ENCODE data around the gene EME1. TPM values are rescaled to one million over a fixed set of nuclear protein-coding genes. Genes with fewer than 3 reads are reported as not detected.
A peak's percentile ranks its signal among the peaks of the same experiment; 100 is the strongest.

Gene EME1
- total RNA-seq, 1 experiment from 2014 or later: 10.6 TPM

- H3K9me2 ChIP-seq (replicated peaks; ENCODE audit: insufficient read depth, low read length): no peaks in the 10 kb centered on the region
- no peaks in the 10 kb centered on the region for H4K20me1 ChIP-seq (ENCODE audit: insufficient read depth, low read depth, low read length)
- no peak overlapping the region for H2AFZ ChIP-seq (ENCODE audit: low read length)
- no peaks in the 10 kb centered on the region for H3K4me1 ChIP-seq (ENCODE audit: low read length)
- no peak overlapping the region for H3K4me3 ChIP-seq (ENCODE audit: low read length)
- no peak overlapping the region for H3K4me2 ChIP-seq (ENCODE audit: low read depth, low read length, poor library complexity, severe bottlenecking)
- H3K27me3 ChIP-seq (ENCODE audit: low read length): no peaks in the 10 kb centered on the region
- no peaks in the 10 kb centered on the region for H3K79me2 ChIP-seq (ENCODE audit: low read length)
- H3K36me3 ChIP-seq (ENCODE audit: insufficient read depth, low read length): peaks cover 51% of the 10 kb centered on the region
- no peak overlapping the region for H3K27ac ChIP-seq (ENCODE audit: low read length)
- no peak overlapping the region for H3K9ac ChIP-seq (ENCODE audit: low read length)
- H3K9me3 ChIP-seq (ENCODE audit: low read length): no peaks in the 10 kb centered on the region
- DNase-seq: no peak
Measured at GRCh38 chr17:50382931-50383330, 9.9 kb downstream of the EME1 start.

GRCh38 chr17:50386510-50386909, 13.5 kb downstream of the EME1 start:
- Histone ChIP-seq H3K4me1 (ENCODE audit: low read length) (peaks cover 7% of the 10 kb centered on the region), H3K36me3 (ENCODE audit: insufficient read depth, low read length) (peaks cover 60% of the 10 kb centered on the region), H3K4me3 (ENCODE audit: low read length) (no peak overlapping the region)

GRCh38 chr17:50388728-50389127, 15.7 kb downstream of the EME1 start:
- H3K27ac ChIP-seq (ENCODE audit: low read length): no peak overlapping the region
- no peak overlapping the region for H3K4me2 ChIP-seq (ENCODE audit: low read depth, low read length, poor library complexity, severe bottlenecking)
- H3K36me3 ChIP-seq (ENCODE audit: insufficient read depth, low read length): peaks cover 59% of the 10 kb centered on the region
- H2AFZ ChIP-seq (ENCODE audit: low read length): no peak overlapping the region
- no peak for DNase-seq
- H4K20me1 ChIP-seq (ENCODE audit: insufficient read depth, low read depth, low read length): no peaks in the 10 kb centered on the region
- H3K9me2 ChIP-seq (replicated peaks; ENCODE audit: insufficient read depth, low read length): no peaks in the 10 kb centered on the region
- H3K9me3 ChIP-seq (ENCODE audit: low read length): no peaks in the 10 kb centered on the region
- peaks cover 24% of the 10 kb centered on the region for H3K4me1 ChIP-seq (ENCODE audit: low read length)
- no peak overlapping the region for H3K4me3 ChIP-seq (ENCODE audit: low read length)
- no peak overlapping the region for H3K9ac ChIP-seq (ENCODE audit: low read length)
- H3K79me2 ChIP-seq (ENCODE audit: low read length): peaks cover 20% of the 10 kb centered on the region; the same call in 1 of the 2 replicates
- no peaks in the 10 kb centered on the region for H3K27me3 ChIP-seq (ENCODE audit: low read length)

More at GRCh38 chr17:50386510-50386909, 13.5 kb downstream of the EME1 start:
- Histone ChIP-seq H3K27ac (ENCODE audit: low read length) (no peak overlapping the region), H4K20me1 (ENCODE audit: insufficient read depth, low read depth, low read length) (no peaks in the 10 kb centered on the region), H3K27me3 (ENCODE audit: low read length) (no peaks in the 10 kb centered on the region), H3K9me2 (replicated peaks; ENCODE audit: insufficient read depth, low read length) (no peaks in the 10 kb centered on the region), H3K4me2 (ENCODE audit: low read depth, low read length, poor library complexity, severe bottlenecking) (no peak overlapping the region), H3K79me2 (ENCODE audit: low read length) (peaks cover 8% of the 10 kb centered on the region; the same call in 1 of the 2 replicates), H2AFZ (ENCODE audit: low read length) (no peak overlapping the region), H3K9me3 (ENCODE audit: low read length) (no peaks in the 10 kb centered on the region), H3K9ac (ENCODE audit: low read length) (no peak overlapping the region)
- DNase-seq: no peak

- Histone ChIP-seq H3K4me3 (ENCODE audit: low read length) (no peak overlapping the region), H2AFZ (ENCODE audit: low read length) (no peak overlapping the region), H3K27ac (ENCODE audit: low read length) (no peak overlapping the region), H3K27me3 (ENCODE audit: low read length) (no peaks in the 10 kb centered on the region), H3K9me2 (replicated peaks; ENCODE audit: insufficient read depth, low read length) (no peaks in the 10 kb centered on the region), H3K4me1 (ENCODE audit: low read length) (peaks cover 24% of the 10 kb centered on the region), H4K20me1 (ENCODE audit: insufficient read depth, low read depth, low read length) (no peaks in the 10 kb centered on the region; the same call in 1 of the 2 replicates), H3K9ac (ENCODE audit: low read length) (no peak overlapping the region), H3K9me3 (ENCODE audit: low read length) (no peaks in the 10 kb centered on the region), H3K4me2 (ENCODE audit: low read depth, low read length, poor library complexity, severe bottlenecking) (no peak overlapping the region), H3K79me2 (ENCODE audit: low read length) (peaks cover 28% of the 10 kb centered on the region), H3K36me3 (ENCODE audit: insufficient read depth, low read length) (peaks cover 63% of the 10 kb centered on the region)
- DNase-seq: no peak
Measured at GRCh38 chr17:50389534-50389933, 16.5 kb downstream of the EME1 start.

- no peaks in the 10 kb centered on the region for H3K9me3 ChIP-seq (ENCODE audit: low read length)
- no peak overlapping the region for H3K27ac ChIP-seq (ENCODE audit: low read length)
- H2AFZ ChIP-seq (ENCODE audit: low read length): no peak overlapping the region
- H4K20me1 ChIP-seq (ENCODE audit: insufficient read depth, low read depth, low read length): peaks cover 24% of the 10 kb centered on the region
- H3K9ac ChIP-seq (ENCODE audit: low read length): no peak overlapping the region
- peaks cover 56% of the 10 kb centered on the region for H3K79me2 ChIP-seq (ENCODE audit: low read length)
- H3K4me2 ChIP-seq (ENCODE audit: low read depth, low read length, poor library complexity, severe bottlenecking): no peak overlapping the region
- no peak overlapping the region for H3K4me3 ChIP-seq (ENCODE audit: low read length)
- H3K4me1 ChIP-seq (ENCODE audit: low read length): peaks cover 42% of the 10 kb centered on the region
- peaks cover 67% of the 10 kb centered on the region for H3K36me3 ChIP-seq (ENCODE audit: insufficient read depth, low read length)
- H3K9me2 ChIP-seq (replicated peaks; ENCODE audit: insufficient read depth, low read length): no peaks in the 10 kb centered on the region
- H3K27me3 ChIP-seq (ENCODE audit: low read length): no peaks in the 10 kb centered on the region
- no peak for DNase-seq
Measured at GRCh38 chr17:50392621-50393020, 19.6 kb downstream of the EME1 start.

GRCh38 chr17:50393700-50394099, 20.7 kb downstream of the EME1 start:
- H3K4me2 ChIP-seq (ENCODE audit: low read depth, low read length, poor library complexity, severe bottlenecking): no peak overlapping the region
- no peaks in the 10 kb centered on the region for H3K9me3 ChIP-seq (ENCODE audit: low read length)
- peaks cover 24% of the 10 kb centered on the region for H4K20me1 ChIP-seq (ENCODE audit: insufficient read depth, low read depth, low read length)
- DNase-seq: no peak
- H3K9me2 ChIP-seq (replicated peaks; ENCODE audit: insufficient read depth, low read length): peaks cover 3% of the 10 kb centered on the region; the same call in 1 of the 2 replicates
- no peak overlapping the region for H3K27ac ChIP-seq (ENCODE audit: low read length)
- H3K27me3 ChIP-seq (ENCODE audit: low read length): no peaks in the 10 kb centered on the region
- H3K9ac ChIP-seq (ENCODE audit: low read length): no peak overlapping the region
- peaks cover 60% of the 10 kb centered on the region for H3K36me3 ChIP-seq (ENCODE audit: insufficient read depth, low read length)
- H3K4me3 ChIP-seq (ENCODE audit: low read length): no peak overlapping the region
- H3K4me1 ChIP-seq (ENCODE audit: low read length): peaks cover 46% of the 10 kb centered on the region
- H3K79me2 ChIP-seq (ENCODE audit: low read length): peaks cover 56% of the 10 kb centered on the region
- H2AFZ ChIP-seq (ENCODE audit: low read length): no peak overlapping the region

- no peak overlapping the region for H3K4me3 ChIP-seq (ENCODE audit: low read length)
- peaks cover 53% of the 10 kb centered on the region for H3K36me3 ChIP-seq (ENCODE audit: insufficient read depth, low read length)
- H3K27ac ChIP-seq (ENCODE audit: low read length): no peak overlapping the region
- H3K27me3 ChIP-seq (ENCODE audit: low read length): no peaks in the 10 kb centered on the region
- peaks cover 56% of the 10 kb centered on the region for H3K79me2 ChIP-seq (ENCODE audit: low read length)
- H3K4me2 ChIP-seq (ENCODE audit: low read depth, low read length, poor library complexity, severe bottlenecking): peak overlapping the region; percentile 100
- H3K4me1 ChIP-seq (ENCODE audit: low read length): peaks cover 46% of the 10 kb centered on the region
- no peak for DNase-seq
- no peak overlapping the region for H3K9ac ChIP-seq (ENCODE audit: low read length)
- peaks cover 24% of the 10 kb centered on the region for H4K20me1 ChIP-seq (ENCODE audit: insufficient read depth, low read depth, low read length)
- no peaks in the 10 kb centered on the region for H3K9me3 ChIP-seq (ENCODE audit: low read length)
- no peak overlapping the region for H2AFZ ChIP-seq (ENCODE audit: low read length)
- H3K9me2 ChIP-seq (replicated peaks; ENCODE audit: insufficient read depth, low read length): peaks cover 3% of the 10 kb centered on the region; the same call in 1 of the 2 replicates
Measured at GRCh38 chr17:50394711-50395110, 21.7 kb downstream of the EME1 start.

- Histone ChIP-seq H2AFZ (ENCODE audit: low read length) (no peak overlapping the region), H3K4me2 (ENCODE audit: low read depth, low read length, poor library complexity, severe bottlenecking) (peak overlapping the region; percentile 100), H3K27ac (ENCODE audit: low read length) (peak overlapping the region; percentile 24; the same call in 1 of the 2 replicates), H3K79me2 (ENCODE audit: low read length) (peaks cover 49% of the 10 kb centered on the region), H3K4me1 (ENCODE audit: low read length) (peaks cover 39% of the 10 kb centered on the region), H3K27me3 (ENCODE audit: low read length) (no peaks in the 10 kb centered on the region), H3K9ac (ENCODE audit: low read length) (peak overlapping the region; percentile 95), H3K9me3 (ENCODE audit: low read length) (no peaks in the 10 kb centered on the region), H3K4me3 (ENCODE audit: low read length) (peak overlapping the region; percentile 95), H4K20me1 (ENCODE audit: insufficient read depth, low read depth, low read length) (peaks cover 24% of the 10 kb centered on the region), H3K9me2 (replicated peaks; ENCODE audit: insufficient read depth, low read length) (peaks cover 3% of the 10 kb centered on the region; the same call in 1 of the 2 replicates), H3K36me3 (ENCODE audit: insufficient read depth, low read length) (peaks cover 39% of the 10 kb centered on the region)
- DNase-seq: peak; percentile 62
Measured at GRCh38 chr17:50396261-50397110, 23.5 kb downstream of the EME1 start.

Data from Karpas-422 (cell line).